ENCODE measurements around the gene PRKG1.
"Not testable (repeated sequence)": the region's sequence is repeated elsewhere in the genome, so short reads cannot be mapped to it uniquely, and the experiment has no call there.

Gene PRKG1

GRCh38 chr10:51542853-51543252 is 468.6 kb downstream of the PRKG1 start:
- DNase-seq, result no peak

- DNase-seq, result no peak
These were observed 470.6 kb downstream of the PRKG1 start for GRCh38 chr10:51544933-51545332.

GRCh38 chr10:51547941-51548340 is 473.7 kb downstream of the PRKG1 start:
- no peak for DNase-seq

- DNase-seq, result no peak
These were observed 478.6 kb downstream of the PRKG1 start for GRCh38 chr10:51552879-51553278.

GRCh38 chr10:51564896-51565510 is 490.7 kb downstream of the PRKG1 start:
- DNase-seq, result no peak

GRCh38 chr10:51567271-51567670 is 493.0 kb downstream of the PRKG1 start:
- DNase-seq, result no peak

- no peak for DNase-seq
These were observed 495.2 kb downstream of the PRKG1 start for GRCh38 chr10:51569467-51569866.

GRCh38 chr10:51574248-51575048 is 500.2 kb downstream of the PRKG1 start:
- DNase-seq, result no peak

GRCh38 chr10:51581196-51581595 is 506.9 kb downstream of the PRKG1 start:
- DNase-seq, result not testable (repeated sequence)

- DNase-seq, result no peak
These were observed 509.7 kb downstream of the PRKG1 start for GRCh38 chr10:51583976-51584375.

- no peak for DNase-seq
These were observed 511.5 kb downstream of the PRKG1 start for GRCh38 chr10:51585742-51586141.

- DNase-seq, result no peak
These were observed 514.7 kb downstream of the PRKG1 start for GRCh38 chr10:51588984-51589383.

- DNase-seq, result no peak
These were observed 516.5 kb downstream of the PRKG1 start for GRCh38 chr10:51590818-51591217.

- DNase-seq, result no peak
These were observed 522.4 kb downstream of the PRKG1 start for GRCh38 chr10:51596695-51597094.

- no peak for DNase-seq
These were observed 525.4 kb downstream of the PRKG1 start for GRCh38 chr10:51599647-51600046.

GRCh38 chr10:51602326-51602725 is 528.0 kb downstream of the PRKG1 start:
- DNase-seq, result no peak

GRCh38 chr10:51604579-51604978 is 530.3 kb downstream of the PRKG1 start:
- DNase-seq, result no peak

- no peak for DNase-seq
These were observed 532.7 kb downstream of the PRKG1 start for GRCh38 chr10:51606825-51607462.

GRCh38 chr10:51607463-51607835 is 533.2 kb downstream of the PRKG1 start:
- DNase-seq, result peak; percentile 17

- no peak for DNase-seq
These were observed 533.9 kb downstream of the PRKG1 start for GRCh38 chr10:51608211-51608610.

- no peak for DNase-seq
These were observed 541.5 kb downstream of the PRKG1 start for GRCh38 chr10:51615764-51616298.

- no peak for DNase-seq
These were observed 543.4 kb downstream of the PRKG1 start for GRCh38 chr10:51617576-51618235.

GRCh38 chr10:51619365-51619764 is 545.1 kb downstream of the PRKG1 start:
- no peak for DNase-seq
